Ammon's horn (tissue), 1 donor: ENCODE results near the gene TMC5.
"Not testable (repeated sequence)": the region's sequence is repeated elsewhere in the genome, so short reads cannot be mapped to it uniquely, and the experiment has no call there.

Source experiments
- DNase-seq: peaks from one replicate; pipeline ENCODE4 v3.0.0-alpha.2; 2016; ENCODE audit warnings: low spot score

TMC5 gene

GRCh38 chr16:19542138-19542821, 124.6 kb downstream of the TMC5 start:
- no peak for DNase-seq

- DNase-seq = not testable (repeated sequence)
Observed at GRCh38 chr16:19543278-19543996, 125.8 kb downstream of the TMC5 start.

GRCh38 chr16:19548144-19548543, 130.5 kb downstream of the TMC5 start:
- DNase-seq = no peak
